H9 (cell line): ENCODE results near the gene ATP6V0E1. TPM values are rescaled to one million over a fixed set of nuclear protein-coding genes. Genes with fewer than 3 reads are reported as not detected.

ENCODE experiments used
- DNase-seq: peaks from one replicate; pipeline ENCODE4 v3.0.0-alpha.2; 2017
- H2AFZ ChIP-seq: one replicate; pipeline ENCODE4 v1.6.1; 2013; ENCODE audit warnings: mild to moderate bottlenecking, low read length, control low read depth, moderate library complexity
- H2AK5ac ChIP-seq: 2 replicates; pipeline ENCODE4 v1.6.1; 2013; ENCODE audit warnings: low read length, control low read depth, mixed read lengths; ENCODE audit not compliant: insufficient read length
- H2BK120ac ChIP-seq: one replicate; pipeline ENCODE4 v1.6.1; 2013; ENCODE audit warnings: low read depth, mild to moderate bottlenecking, low read length, control low read depth, inconsistent platforms; ENCODE audit not compliant: poor library complexity, severe bottlenecking
- H2BK12ac ChIP-seq: 2 replicates; pipeline ENCODE4 v1.6.1; 2013; ENCODE audit warnings: low read length, control low read depth, mixed read lengths, low read depth; ENCODE audit not compliant: insufficient read length
- H2BK15ac ChIP-seq: 2 replicates; pipeline ENCODE4 v1.6.1; 2013; ENCODE audit warnings: low read depth, low read length, control low read depth
- H2BK20ac ChIP-seq: one replicate; pipeline ENCODE4 v1.6.1; 2013; ENCODE audit warnings: low read depth, mild to moderate bottlenecking, low read length, control low read depth, inconsistent platforms; ENCODE audit not compliant: poor library complexity, severe bottlenecking
- H2BK5ac ChIP-seq: 2 replicates; pipeline ENCODE4 v1.6.1; 2013; ENCODE audit warnings: low read length, control low read depth, mixed read lengths; ENCODE audit not compliant: insufficient read length
- H3K14ac ChIP-seq: 2 replicates; pipeline ENCODE4 v1.6.1; 2013; ENCODE audit warnings: low read length, control low read depth; ENCODE audit not compliant: insufficient read depth
- H3K18ac ChIP-seq: 2 replicates; pipeline ENCODE4 v1.6.1; 2013; ENCODE audit warnings: low read depth, mild to moderate bottlenecking, mixed read lengths, low read length, control low read depth; ENCODE audit not compliant: insufficient read length
- H3K23ac ChIP-seq: 2 replicates; pipeline ENCODE4 v1.6.1; 2013; ENCODE audit warnings: low read length, control low read depth, mixed read lengths, low read depth; ENCODE audit not compliant: insufficient read length
- H3K23me2 ChIP-seq: 2 replicates; pipeline ENCODE4 v1.6.1; 2013; ENCODE audit warnings: low read depth, mild to moderate bottlenecking, mixed read lengths, low read length, control low read depth; ENCODE audit not compliant: insufficient read length, poor library complexity, severe bottlenecking
- H3K27ac ChIP-seq: 2 replicates; pipeline ENCODE4 v1.5.1; 2013; ENCODE audit warnings: low read length, control low read depth, mixed read lengths, low read depth; ENCODE audit not compliant: insufficient read length
- H3K27me3 ChIP-seq: 2 replicates; pipeline ENCODE4 v1.6.1; 2013; ENCODE audit warnings: low read length, control low read depth, inconsistent platforms; ENCODE audit not compliant: insufficient read depth
- H3K4ac ChIP-seq: 2 replicates; pipeline ENCODE4 v1.6.1; 2013; ENCODE audit warnings: low read depth, mild to moderate bottlenecking, control low read depth, inconsistent platforms, low read length, moderate library complexity
- H3K4me1 ChIP-seq: 2 replicates; pipeline ENCODE4 v1.6.1; 2013; ENCODE audit warnings: low read length, control low read depth, inconsistent platforms; ENCODE audit not compliant: insufficient read depth
- H3K4me2 ChIP-seq: 2 replicates; pipeline ENCODE4 v1.6.1; 2013; ENCODE audit warnings: low read length, control low read depth, mixed read lengths; ENCODE audit not compliant: insufficient read length, insufficient read depth
- H3K56ac ChIP-seq: 2 replicates; pipeline ENCODE4 v1.6.1; 2013; ENCODE audit warnings: low read depth, mild to moderate bottlenecking, mixed read lengths, low read length, control low read depth; ENCODE audit not compliant: insufficient read length
- H3K79me1 ChIP-seq: 2 replicates; pipeline ENCODE4 v1.6.1; 2013; ENCODE audit warnings: low read depth, mild to moderate bottlenecking, moderate library complexity, low read length, control low read depth, inconsistent platforms; ENCODE audit not compliant: insufficient read depth, poor library complexity, severe bottlenecking
- H3K79me2 ChIP-seq: 2 replicates; pipeline ENCODE4 v1.6.1; 2013; ENCODE audit warnings: low read length, control low read depth, inconsistent platforms; ENCODE audit not compliant: insufficient read depth
- H3K9ac ChIP-seq: 2 replicates; pipeline ENCODE4 v1.6.1; 2013; ENCODE audit warnings: low read length, control low read depth, mixed read lengths; ENCODE audit not compliant: insufficient read length; ENCODE audit errors: extremely low read depth
- H3K9me3 ChIP-seq: one replicate; pipeline ENCODE4 v1.6.1; 2013; ENCODE audit warnings: low read depth, low read length, inconsistent platforms; ENCODE audit not compliant: control insufficient read depth
- H3T11ph ChIP-seq: one replicate; pipeline ENCODE4 v1.6.1; 2013; ENCODE audit warnings: mild to moderate bottlenecking, low read length, control low read depth, inconsistent platforms
- H4K20me1 ChIP-seq: one replicate; pipeline ENCODE4 v1.6.1; 2013; ENCODE audit not compliant: control insufficient read depth, insufficient read length, insufficient read depth
- H4K5ac ChIP-seq: 2 replicates; pipeline ENCODE4 v1.6.1; 2013; ENCODE audit warnings: low read depth, mild to moderate bottlenecking, mixed read lengths, low read length, control low read depth; ENCODE audit not compliant: insufficient read length
- H4K8ac ChIP-seq: replicated peaks from 2 replicates; pipeline ENCODE4 v1.6.1; 2013; ENCODE audit warnings: low read length, control low read depth, mixed read lengths, low read depth; ENCODE audit not compliant: insufficient read length
- H4K91ac ChIP-seq: 2 replicates; pipeline ENCODE4 v1.6.1; 2013; ENCODE audit warnings: low read depth, mild to moderate bottlenecking, moderate library complexity, mixed read lengths, low read length, control low read depth; ENCODE audit not compliant: insufficient read length
- H3K27ac Mint-ChIP-seq, 3 experiments: 2 replicates in 2 of 3; 3 replicates in 1 of 3; pipeline ENCODE4 v1.8.0; 2020 to 2021; ENCODE audit warnings: mixed read lengths in 3 of 3, mild to moderate bottlenecking in 1 of 3, moderate library complexity in 1 of 3
- H3K27me3 Mint-ChIP-seq: 2 replicates; pipeline ENCODE4 v1.8.0; 2021; ENCODE audit warnings: low read depth, mild to moderate bottlenecking, moderate library complexity, mixed read lengths
- H3K36me3 Mint-ChIP-seq, 3 experiments: 2 replicates in 2 of 3; 3 replicates in 1 of 3; pipeline ENCODE4 v1.8.0; 2020 to 2021; ENCODE audit warnings: low read depth in 3 of 3, mixed read lengths in 3 of 3; ENCODE audit not compliant: insufficient read depth in 1 of 3
- H3K4me1 Mint-ChIP-seq, 2 experiments: 2 replicates each; pipeline ENCODE4 v1.8.0; 2020; ENCODE audit warnings: mixed read lengths in 2 of 2
- H3K4me3 Mint-ChIP-seq, 2 experiments: 2 replicates in 1 of 2; 3 replicates in 1 of 2; pipeline ENCODE4 v1.8.0; 2020 to 2021; ENCODE audit warnings: mild to moderate bottlenecking in 2 of 2, mixed read lengths in 2 of 2, moderate library complexity in 1 of 2
- H3K9me3 Mint-ChIP-seq, 2 experiments: 2 replicates in 1 of 2; 3 replicates in 1 of 2; pipeline ENCODE4 v1.8.0; 2020; ENCODE audit warnings: mild to moderate bottlenecking in 2 of 2, mixed read lengths in 2 of 2, moderate library complexity in 1 of 2
- CTCF ChIP-seq: fragments of 200-600 bp; sonication (generic); conservative IDR thresholded peaks from 3 replicates; pipeline ENCODE4 v1.8.0; 2021; ENCODE audit warnings: antibody characterized with exemption, mild to moderate bottlenecking
- WGBS: extraction: QIAGEN DNeasy Blood & Tissue Kit; methylation state at CpG from one replicate; pipeline ENCODE4 v1.1.7; 2013; ENCODE audit warnings: missing lambda C conversion rate, low lambda C conversion rate, mixed read lengths; ENCODE audit not compliant: insufficient read length; ENCODE audit errors: extremely low coverage; 5-methylcytosine and 5-hydroxymethylcytosine counted together
- total RNA-seq: library from RNA; stranded (reverse); gene quantifications from 2 replicates; pipeline ENCODE4 v1.2.1, GENCODE V29; 2021

ATP6V0E1 gene
- total RNA-seq, 1 experiment from 2014 or later = 101 TPM

- H3K79me1 ChIP-seq = no peaks in the 10 kb centered on the region
- H4K20me1 ChIP-seq = no peaks in the 10 kb centered on the region
- H3K4me3 Mint-ChIP-seq = no peak overlapping the region
- TF ChIP-seq CTCF = no peak
- no peaks in the 10 kb centered on the region for H3K23me2 ChIP-seq
- no peaks in the 10 kb centered on the region for H3K27me3 ChIP-seq
- H4K5ac ChIP-seq = no peak overlapping the region
- H3K9me3 Mint-ChIP-seq = peaks cover 3% of the 10 kb centered on the region in 2 experiments; a peak in 3 of 5 replicates
- no peaks in the 10 kb centered on the region for H3K9me3 ChIP-seq
- WGBS = no CpG with 5 or more reads among the region's 5 CpGs
- H3K27ac ChIP-seq = no peak overlapping the region
- no peak overlapping the region for H2BK15ac ChIP-seq
- H2AK5ac ChIP-seq = no peak overlapping the region
- H2BK120ac ChIP-seq = no peak overlapping the region
- no peak overlapping the region for H3K56ac ChIP-seq
- DNase-seq = no peak
- no peak overlapping the region for H3K4me2 ChIP-seq
- no peak overlapping the region for H4K91ac ChIP-seq
- no peak overlapping the region for H2AFZ ChIP-seq
- no peak overlapping the region for H2BK5ac ChIP-seq
- no peaks in the 10 kb centered on the region for H3K4me1 ChIP-seq
- no peaks in the 10 kb centered on the region for H3K79me2 ChIP-seq
- no peak overlapping the region for H3K27ac Mint-ChIP-seq
- no peak overlapping the region for H3K9ac ChIP-seq
- H4K8ac ChIP-seq = no peak overlapping the region
- H3K4me1 Mint-ChIP-seq = no peaks in the 10 kb centered on the region; a peak in 1 of 4 replicates
- H3K18ac ChIP-seq = no peak overlapping the region
- no peaks in the 10 kb centered on the region; the same call in 1 of the 2 replicates for H3K27me3 Mint-ChIP-seq
- H3K36me3 Mint-ChIP-seq = peaks cover 0 to 5% (median 2%) of the 10 kb centered on the region in 3 experiments; a peak in 4 of 7 replicates
- no peak overlapping the region for H2BK20ac ChIP-seq
- H3K14ac ChIP-seq = no peak overlapping the region
- no peak overlapping the region for H3K23ac ChIP-seq
- H2BK12ac ChIP-seq = no peak overlapping the region
- H3T11ph ChIP-seq = no peak overlapping the region
- no peak overlapping the region for H3K4ac ChIP-seq
These were observed 56.4 kb downstream of the ATP6V0E1 start for GRCh38 chr5:173039964-173040363.
